Measurements from ENCODE around the gene MYLK. TPM values are rescaled to one million over a fixed set of nuclear protein-coding genes. Genes with fewer than 3 reads are reported as not detected.

MYLK gene
- total RNA-seq, 4 donors from 2014 or later, result 24.6 to 47.0 (median 39.2) TPM

DNA sequence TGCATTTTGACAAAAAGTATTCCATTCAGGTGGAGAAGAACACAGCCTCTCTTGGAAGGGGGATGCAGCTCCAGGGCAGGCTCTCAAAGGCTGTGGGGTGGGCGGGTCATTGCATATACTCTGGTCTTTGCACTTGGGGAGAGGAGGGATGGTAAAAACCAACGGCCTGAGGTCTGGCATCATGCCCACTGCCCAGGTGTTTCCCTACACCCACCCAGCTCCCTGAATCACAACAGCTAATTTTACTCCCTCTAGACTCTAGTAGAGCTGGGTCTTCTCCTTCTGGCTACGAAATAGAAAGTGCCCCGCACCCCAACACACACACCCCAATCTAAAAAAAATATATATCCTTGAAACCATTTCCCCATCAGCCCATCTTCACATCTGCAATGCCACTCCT lies 1.0 kb downstream of the MYLK start:
- peaks cover 24% of the 10 kb centered on the region for H3K27me3 ChIP-seq
- TF ChIP-seq EP300 (IDR thresholded peaks at IDR 0.05) (no peak), POLR2A (IDR thresholded peaks at IDR 0.05) (no peak), POLR2AphosphoS5 (IDR thresholded peaks at IDR 0.05) (no peak)
- TF ChIP-seq, protein P1, sequence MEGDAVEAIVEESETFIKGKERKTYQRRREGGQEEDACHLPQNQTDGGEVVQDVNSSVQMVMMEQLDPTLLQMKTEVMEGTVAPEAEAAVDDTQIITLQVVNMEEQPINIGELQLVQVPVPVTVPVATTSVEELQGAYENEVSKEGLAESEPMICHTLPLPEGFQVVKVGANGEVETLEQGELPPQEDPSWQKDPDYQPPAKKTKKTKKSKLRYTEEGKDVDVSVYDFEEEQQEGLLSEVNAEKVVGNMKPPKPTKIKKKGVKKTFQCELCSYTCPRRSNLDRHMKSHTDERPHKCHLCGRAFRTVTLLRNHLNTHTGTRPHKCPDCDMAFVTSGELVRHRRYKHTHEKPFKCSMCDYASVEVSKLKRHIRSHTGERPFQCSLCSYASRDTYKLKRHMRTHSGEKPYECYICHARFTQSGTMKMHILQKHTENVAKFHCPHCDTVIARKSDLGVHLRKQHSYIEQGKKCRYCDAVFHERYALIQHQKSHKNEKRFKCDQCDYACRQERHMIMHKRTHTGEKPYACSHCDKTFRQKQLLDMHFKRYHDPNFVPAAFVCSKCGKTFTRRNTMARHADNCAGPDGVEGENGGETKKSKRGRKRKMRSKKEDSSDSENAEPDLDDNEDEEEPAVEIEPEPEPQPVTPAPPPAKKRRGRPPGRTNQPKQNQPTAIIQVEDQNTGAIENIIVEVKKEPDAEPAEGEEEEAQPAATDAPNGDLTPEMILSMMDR (IDR thresholded peaks at IDR 0.05), result no peak
- 61% methylated on average over 4 of the region's 4 CpGs for WGBS
- H3K4me3 ChIP-seq, result no peak overlapping the region
- no peaks in the 10 kb centered on the region for H3K36me3 ChIP-seq
- DNase-seq (ENCODE audit: low spot score in 2 of 2), result no peak
- H3K9me3 ChIP-seq, result no peaks in the 10 kb centered on the region
- H3K4me1 ChIP-seq, result peaks cover 16% of the 10 kb centered on the region
- H3K27ac ChIP-seq, result no peak overlapping the region

DNA sequence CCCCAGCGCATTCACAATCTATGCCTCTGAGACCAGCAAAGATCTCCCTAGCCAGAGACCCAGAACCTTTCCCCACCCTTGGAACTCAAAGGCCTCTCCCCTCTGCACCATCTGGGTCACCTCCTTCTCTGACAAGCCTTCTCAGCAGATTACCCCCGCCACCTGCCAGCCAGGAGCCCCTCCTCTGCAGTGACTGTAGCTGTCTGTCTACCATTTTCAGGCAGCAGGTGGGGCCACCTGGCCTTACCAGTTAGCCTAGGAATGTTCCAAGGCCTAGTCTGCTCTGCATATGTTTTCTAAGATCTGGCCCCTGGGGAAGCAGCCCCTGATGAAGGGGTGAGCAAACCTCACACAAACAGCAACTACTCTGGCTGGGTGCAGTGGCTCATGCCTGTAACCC lies 2.4 kb downstream of the MYLK start:
- WGBS, result 96% methylated on average over 2 of the region's 2 CpGs
- Histone ChIP-seq H3K27ac (no peak overlapping the region), H3K27me3 (peaks cover 24% of the 10 kb centered on the region), H3K4me1 (peaks cover 16% of the 10 kb centered on the region), H3K36me3 (no peaks in the 10 kb centered on the region), H3K9me3 (no peaks in the 10 kb centered on the region), H3K4me3 (no peak overlapping the region)
- TF ChIP-seq POLR2AphosphoS5 (IDR thresholded peaks at IDR 0.05) (no peak), POLR2A (IDR thresholded peaks at IDR 0.05) (no peak), EP300 (IDR thresholded peaks at IDR 0.05) (no peak)
- TF ChIP-seq, protein P1 (IDR thresholded peaks at IDR 0.05), result no peak
- no peak for DNase-seq (ENCODE audit: low spot score in 2 of 2)

DNA sequence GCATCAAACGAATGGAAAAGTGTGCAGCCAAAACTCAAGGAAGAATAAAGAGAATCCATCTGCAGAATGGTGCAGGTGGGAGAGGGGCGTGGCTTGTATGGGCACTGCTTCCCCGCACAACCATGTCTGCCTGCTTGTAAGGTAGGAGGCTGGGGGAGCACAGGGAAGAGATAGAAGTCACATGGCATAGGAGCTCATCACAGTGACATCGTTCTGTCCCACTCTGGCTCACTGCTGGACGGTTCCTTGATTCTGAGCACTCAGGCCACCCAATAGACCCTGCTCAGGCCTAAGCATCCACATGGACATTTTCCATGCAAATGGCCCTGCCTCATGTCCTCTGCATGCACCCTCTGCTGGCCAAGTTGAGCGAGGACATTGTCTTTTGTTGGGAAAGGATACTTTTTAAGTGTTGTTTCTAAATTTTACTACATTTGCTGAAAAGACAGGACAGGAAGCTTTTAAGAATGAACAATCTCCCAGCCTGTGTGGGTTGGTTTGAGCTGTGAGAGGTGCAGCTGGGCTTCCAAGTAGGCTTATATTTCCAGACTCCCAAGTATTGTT lies 3.1 kb downstream of the MYLK start:
- no peak for DNase-seq (ENCODE audit: low spot score in 2 of 2)
- Histone ChIP-seq H3K27ac (no peak overlapping the region), H3K27me3 (peaks cover 24% of the 10 kb centered on the region), H3K4me1 (peaks cover 16% of the 10 kb centered on the region), H3K9me3 (no peaks in the 10 kb centered on the region), H3K36me3 (no peaks in the 10 kb centered on the region), H3K4me3 (no peak overlapping the region)
- WGBS, result 80% methylated on average over 6 of the region's 6 CpGs
- no peak for TF ChIP-seq EP300 (IDR thresholded peaks at IDR 0.05)
- TF ChIP-seq, protein P1 (IDR thresholded peaks at IDR 0.05), result peak in 1 of 2 donors; percentile 20

DNA sequence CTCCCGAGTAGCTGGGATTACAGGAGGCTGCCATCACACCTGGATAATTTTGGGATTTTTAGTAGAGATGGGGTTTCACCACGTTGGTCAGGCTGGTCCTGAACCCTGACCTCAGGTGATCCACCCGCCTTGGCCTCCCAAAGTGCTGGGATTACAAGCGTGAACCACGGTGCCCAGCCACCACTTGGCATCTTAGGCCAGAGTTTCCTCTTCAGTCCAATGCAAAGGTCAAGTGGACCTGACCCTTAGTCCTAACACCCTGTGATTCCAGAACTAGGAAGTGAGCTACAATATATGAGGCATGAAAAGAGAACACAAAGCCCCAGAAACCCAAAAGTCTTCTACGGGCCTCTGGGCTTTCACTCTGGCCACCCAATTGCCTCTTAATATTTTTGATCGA lies 5.3 kb downstream of the MYLK start:
- Histone ChIP-seq H3K4me3 (no peak overlapping the region), H3K9me3 (no peaks in the 10 kb centered on the region), H3K36me3 (no peaks in the 10 kb centered on the region), H3K27me3 (peaks cover 13% of the 10 kb centered on the region), H3K4me1 (peaks cover 8% of the 10 kb centered on the region), H3K27ac (no peak overlapping the region)
- WGBS, result 95% methylated on average over 6 of the region's 7 CpGs
- DNase-seq (ENCODE audit: low spot score in 2 of 2), result no peak
- TF ChIP-seq, protein P1 (IDR thresholded peaks at IDR 0.05), result no peak
- no peak for TF ChIP-seq POLR2A (IDR thresholded peaks at IDR 0.05)
- TF ChIP-seq POLR2AphosphoS5 (IDR thresholded peaks at IDR 0.05), result no peak
- no peak for TF ChIP-seq EP300 (IDR thresholded peaks at IDR 0.05)

DNA sequence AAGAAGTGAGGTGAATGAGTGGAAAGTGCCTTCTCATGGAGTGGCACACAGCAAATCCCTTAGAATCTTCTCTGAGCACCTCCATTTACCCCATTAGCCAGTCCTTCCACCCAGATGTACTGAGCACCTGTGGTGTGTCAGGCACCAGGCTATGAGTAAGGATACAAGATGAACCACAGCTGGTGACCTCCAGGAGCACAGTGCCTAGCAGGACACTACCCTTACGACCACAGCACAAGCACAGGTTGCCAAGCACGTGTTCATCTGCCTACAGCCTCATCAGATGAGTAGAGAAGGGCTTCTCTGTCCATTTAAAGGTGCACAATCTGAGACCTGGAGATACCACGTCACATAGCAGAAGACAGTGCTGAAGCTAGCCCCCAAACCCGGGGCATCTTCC lies 6.2 kb downstream of the MYLK start:
- H3K36me3 ChIP-seq, result no peaks in the 10 kb centered on the region
- H3K4me1 ChIP-seq, result peaks cover under 1% of the 10 kb centered on the region
- H3K9me3 ChIP-seq, result no peaks in the 10 kb centered on the region
- WGBS, result 75% methylated on average over 2 of the region's 4 CpGs
- H3K27me3 ChIP-seq, result peaks cover 4% of the 10 kb centered on the region
- no peak for DNase-seq (ENCODE audit: low spot score in 2 of 2)
- no peak overlapping the region for H3K27ac ChIP-seq
- TF ChIP-seq POLR2A (IDR thresholded peaks at IDR 0.05) (no peak), POLR2AphosphoS5 (IDR thresholded peaks at IDR 0.05) (no peak), EP300 (IDR thresholded peaks at IDR 0.05) (no peak)
- TF ChIP-seq, protein P1 (IDR thresholded peaks at IDR 0.05), result no peak
- H3K4me3 ChIP-seq, result no peak overlapping the region

Data from suprapubic skin (tissue), 4 donors.